Activated CD8-positive, alpha-beta memory T cell treated with anti-CD3 and anti-CD28 coated beads, Interleukin-2, amount 50 U/mL, for 48 hours (primary cell): ENCODE data around the gene SLFNL1.
A peak's percentile ranks its signal among the peaks of the same experiment; 100 is the strongest.

Experiments used
- DNase-seq: peaks from one replicate; pipeline ENCODE4 v3.0.0-alpha.2; 2020

SLFNL1 gene

GRCh38 chr1:40985161-40985560 is 36.4 kb downstream of the SLFNL1 start:
- DNase-seq = no peak

- DNase-seq = no peak
These were observed 37.0 kb downstream of the SLFNL1 start for GRCh38 chr1:40984531-40984930.

- no peak for DNase-seq
These were observed 37.5 kb downstream of the SLFNL1 start for GRCh38 chr1:40984066-40984465.

GRCh38 chr1:40983286-40983685 is 38.2 kb downstream of the SLFNL1 start:
- DNase-seq = no peak

GRCh38 chr1:40982721-40983120 is 38.8 kb downstream of the SLFNL1 start:
- DNase-seq = no peak

GRCh38 chr1:40981691-40982448 is 39.7 kb downstream of the SLFNL1 start:
- no peak for DNase-seq

- DNase-seq = peak; percentile 77
These were observed 40.9 kb downstream of the SLFNL1 start for GRCh38 chr1:40980453-40981121.

GRCh38 chr1:40980068-40980452 is 41.5 kb downstream of the SLFNL1 start:
- no peak for DNase-seq

GRCh38 chr1:40979241-40980067 is 42.1 kb downstream of the SLFNL1 start, which contains the start of gene CTPS1:
CTPS1 (plus strand) TSS chr1:40979696; CDS start chr1:40983291, 3,595 bp downstream.
- peak; percentile 98 for DNase-seq

- no peak for DNase-seq
These were observed 42.7 kb downstream of the SLFNL1 start for GRCh38 chr1:40978886-40979240.

GRCh38 chr1:40977716-40978115 is 43.8 kb downstream of the SLFNL1 start:
- no peak for DNase-seq

- DNase-seq = no peak
These were observed 44.4 kb downstream of the SLFNL1 start for GRCh38 chr1:40976952-40977690.

- no peak for DNase-seq
These were observed 46.6 kb downstream of the SLFNL1 start for GRCh38 chr1:40974945-40975344.

- DNase-seq = no peak
These were observed 47.6 kb downstream of the SLFNL1 start for GRCh38 chr1:40973912-40974311.

- no peak for DNase-seq
These were observed 49.6 kb downstream of the SLFNL1 start for GRCh38 chr1:40971966-40972365.

- no peak for DNase-seq
These were observed 52.1 kb downstream of the SLFNL1 start for GRCh38 chr1:40969445-40969844.

GRCh38 chr1:40966417-40966816 is 55.1 kb downstream of the SLFNL1 start:
- no peak for DNase-seq
